Endothelial cell of umbilical vein (primary cell): ENCODE measurements around the gene ISG15. TPM values are rescaled to one million over a fixed set of nuclear protein-coding genes. Genes with fewer than 3 reads are reported as not detected.
A peak's percentile ranks its signal among the peaks of the same experiment; 100 is the strongest.

Source experiments
- BruUV-seq: library from RNA; stranded (reverse); fragments of 400-500 nt; replicated peaks from 2 replicates; lab custom pipeline; 2021; lab: Mats Ljungman, UMichigan
- CTCF ChIA-PET: fragments of 300-600, 350-600 bp; sonication (Branson Sonifier 250); formaldehyde crosslinking; loops from one replicate; lab custom pipeline; 2021; ENCODE audit warnings: antibody characterized with exemption, inconsistent platforms; lab: Charles Lee
- POLR2A ChIA-PET: fragments of 300-600, 350-600 bp; sonication (Branson Sonifier 250); formaldehyde crosslinking; loops from one replicate; lab custom pipeline; 2021; ENCODE audit warnings: antibody characterized with exemption, inconsistent platforms; lab: Charles Lee
- DNase-seq: peaks from one replicate; pipeline ENCODE4 v3.0.0-alpha.2; 2011; ENCODE audit warnings: low read depth, low spot score
- FAIRE-seq: peaks from 2 replicates; lab custom pipeline; 2011; peaks lifted over from hg19 to GRCh38; lab: Jason Lieb, UNC
- H2AFZ ChIP-seq: 2 replicates; pipeline ENCODE4 v1.6.0; 2012; ENCODE audit warnings: low read depth, low read length, control low read depth, inconsistent platforms
- H3K27ac ChIP-seq: 2 replicates; pipeline ENCODE4 v1.5.1; 2011; ENCODE audit warnings: low read depth, mild to moderate bottlenecking, control low read depth, low read length, moderate library complexity; ENCODE audit not compliant: insufficient read depth
- H3K27me3 ChIP-seq, 2 experiments: 2 replicates each; pipeline versions ENCODE4 v1.6.0 to v1.6.1; 2011; ENCODE audit warnings: low read length in 2 of 2, mixed read lengths in 1 of 2; ENCODE audit not compliant: control insufficient read depth in 2 of 2, insufficient read depth in 2 of 2
- H3K36me3 ChIP-seq, 2 experiments: 2 replicates in 1 of 2; 3 replicates in 1 of 2; pipeline ENCODE4 v1.5.1; 2011; ENCODE audit warnings: low read length in 2 of 2, mild to moderate bottlenecking in 1 of 2, moderate library complexity in 1 of 2; ENCODE audit not compliant: control insufficient read depth in 2 of 2, insufficient read depth in 2 of 2; ENCODE audit errors: extremely low read depth in 1 of 2
- H3K4me1 ChIP-seq: 3 replicates; pipeline ENCODE4 v1.5.1; 2011; ENCODE audit warnings: mild to moderate bottlenecking, low read length; ENCODE audit not compliant: control insufficient read depth, insufficient read depth; ENCODE audit errors: extremely low read depth
- H3K4me2 ChIP-seq: 2 replicates; pipeline ENCODE4 v1.6.1; 2011; ENCODE audit warnings: low read length, control low read depth, mixed read lengths; ENCODE audit not compliant: insufficient read depth
- H3K4me3 ChIP-seq, 3 experiments: fragments of 200-600 bp in 1 of 3; sonication (generic), shearing (Covaris generic) in 1 of 3; replicated peaks in 1 of 3; 2 replicates each; pipeline ENCODE4 v1.5.1; 2011 to 2016; ENCODE audit warnings: control low read depth in 3 of 3, low read length in 3 of 3, mild to moderate bottlenecking in 2 of 3, inconsistent platforms in 1 of 3, low read depth in 1 of 3, moderate library complexity in 1 of 3; ENCODE audit not compliant: insufficient read depth in 1 of 3
- H3K79me2 ChIP-seq: 2 replicates; pipeline ENCODE4 v1.6.0; 2012; ENCODE audit warnings: low read length, inconsistent platforms; ENCODE audit not compliant: control insufficient read depth, insufficient read depth
- H3K9ac ChIP-seq: replicated peaks from 2 replicates; pipeline ENCODE3; 2011; ENCODE audit warnings: low read length, control low read depth; ENCODE audit not compliant: insufficient read depth; ENCODE audit errors: extremely low read depth
- H3K9me1 ChIP-seq: replicated peaks from 3 replicates; pipeline ENCODE4 v1.6.0; 2011; ENCODE audit warnings: mild to moderate bottlenecking, low read length; ENCODE audit not compliant: control insufficient read depth, insufficient read depth; ENCODE audit errors: extremely low read depth
- H3K9me3 ChIP-seq: replicated peaks from 2 replicates; pipeline ENCODE4 v1.5.1; 2012; ENCODE audit warnings: low read length, inconsistent platforms; ENCODE audit not compliant: control insufficient read depth, insufficient read depth
- H4K20me1 ChIP-seq: replicated peaks from 2 replicates; pipeline ENCODE3; 2011; ENCODE audit warnings: mild to moderate bottlenecking, low read length; ENCODE audit not compliant: control insufficient read depth, insufficient read depth; ENCODE audit errors: extremely low read depth
- EZH2 ChIP-seq: IDR thresholded peaks from 2 replicates; pipeline ENCODE4 v1.6.1; 2012; ENCODE audit warnings: borderline replicate concordance, low read depth, mild to moderate bottlenecking, moderate library complexity, low read length, inconsistent platforms; ENCODE audit not compliant: severe bottlenecking
- FOS ChIP-seq: IDR thresholded peaks from 2 replicates; pipeline ENCODE4 v1.6.1; 2011; ENCODE audit warnings: mild to moderate bottlenecking, low read length, moderate library complexity, borderline replicate concordance; ENCODE audit not compliant: insufficient read depth
- GATA2 ChIP-seq: IDR thresholded peaks from 2 replicates; pipeline ENCODE4 v1.7.0; 2011; ENCODE audit warnings: low read depth, mild to moderate bottlenecking, moderate library complexity, mixed read lengths, low read length; ENCODE audit not compliant: insufficient read length, insufficient read depth
- MYC ChIP-seq: IDR thresholded peaks from one replicate; pipeline ENCODE4 v1.6.1; 2011; ENCODE audit warnings: mild to moderate bottlenecking, low read depth, low read length
- POLR2A ChIP-seq: IDR thresholded peaks from 2 replicates; pipeline ENCODE4 v1.6.1; 2012; ENCODE audit warnings: low read depth, mild to moderate bottlenecking, control low read depth, low read length
- POLR2AphosphoS5 ChIP-seq: IDR thresholded peaks from 2 replicates; pipeline ENCODE4 v1.6.1; 2012; ENCODE audit warnings: low read depth, mild to moderate bottlenecking, control low read depth, low read length, moderate library complexity; ENCODE audit not compliant: insufficient read depth
- dilution Hi-C: fragments of 300-500 bp; cut with MboI; formaldehyde crosslinking; loops from one replicate; pipeline ENCODE4 v1.15.0; 2019; ENCODE audit warnings: low sequenced_read_pairs; ENCODE audit not compliant: extremely low pct_ligation_motif_present
- intact Hi-C: fragments of 100-400 bp; cut with micrococcal nuclease; formaldehyde crosslinking; loops from one replicate; pipeline ENCODE4 v1.10.0; 2022
- polyA plus RNA-seq, 4 experiments: library from polyadenylated mRNA; depleted of rRNA in 3 of 4; stranded (reverse) in 3 of 4; unstranded in 1 of 4; fragments of >200 nt; gene quantifications; 2 replicates each; pipeline versions ENCODE4 v1.2.1 to v1.2.3, GENCODE V29; 2011 to 2012; ENCODE audit warnings: missing spikeins in 1 of 4
- total RNA-seq: library from RNA; stranded (reverse); gene quantifications from 2 replicates; pipeline ENCODE4 v1.2.3, GENCODE V29; 2021
- TF ChIP-seq, protein P1 (sequence below), 2 donors: IDR thresholded peaks; 1 replicate in 1 of 2; 2 replicates in 1 of 2; pipeline ENCODE4 v1.5.1; 2011; ENCODE audit warnings: low read length in 2 of 2, mild to moderate bottlenecking in 2 of 2, moderate library complexity in 2 of 2, control low read depth in 1 of 2, inconsistent platforms in 1 of 2, low read depth in 1 of 2; ENCODE audit not compliant: insufficient read depth in 1 of 2; ENCODE audit errors: extremely low read depth in 1 of 2

The ISG15 gene
- total and polyA plus RNA-seq, 2 donors (not counting 3 experiments of a cell fraction or from before 2014, with no cell fraction given) = 44.6 to 154 TPM

DNA sequence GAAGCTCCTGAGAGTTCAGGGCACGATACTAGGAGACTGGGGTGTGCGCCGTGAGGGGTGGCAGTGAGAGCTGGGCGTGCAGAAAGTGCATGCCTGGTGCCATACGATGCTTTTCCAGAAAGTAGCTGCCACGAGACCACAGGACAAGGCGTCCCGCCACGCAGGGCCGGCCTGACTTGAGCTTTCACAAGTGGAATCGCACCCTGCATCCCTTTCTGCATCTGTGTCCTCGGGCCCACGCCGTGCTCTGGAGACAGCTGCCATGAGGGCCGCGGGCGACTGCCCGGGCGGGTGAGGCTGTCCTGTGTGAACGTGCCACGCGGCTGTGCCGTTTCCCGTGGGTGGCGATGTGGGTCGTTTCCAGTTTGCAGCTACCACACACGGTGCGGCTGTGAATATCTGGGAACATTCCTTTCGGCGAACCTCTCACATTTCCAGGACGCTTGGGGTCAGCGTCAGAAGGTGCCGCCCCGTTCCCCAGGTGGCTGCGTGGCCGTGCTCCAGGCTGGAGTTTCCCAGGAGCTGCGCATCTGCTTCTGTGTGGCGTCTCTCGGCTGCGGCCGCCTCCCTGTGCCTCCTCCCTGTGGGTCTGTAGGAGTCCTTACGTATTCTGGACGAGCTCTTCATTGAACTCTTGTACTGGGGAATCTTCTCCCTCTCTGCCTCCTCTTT is 30.4 kb upstream of the ISG15 start:
- FAIRE-seq = no peak
- Histone ChIP-seq H3K4me3 (no peak overlapping the region), H3K27ac (no peak overlapping the region), H3K79me2 (no peaks in the 10 kb centered on the region), H3K9ac (no peak overlapping the region), H4K20me1 (no peaks in the 10 kb centered on the region), H3K4me1 (no peaks in the 10 kb centered on the region), H3K27me3 (peaks cover 0 to 2% of the 10 kb centered on the region in 2 experiments), H3K9me1 (no peaks in the 10 kb centered on the region), H3K36me3 (no peaks in the 10 kb centered on the region), H3K9me3 (no peaks in the 10 kb centered on the region), H2AFZ (no peak overlapping the region), H3K4me2 (no peak overlapping the region)
- no peak for DNase-seq
- POLR2A ChIA-PET = no interaction called here
- CTCF ChIA-PET = interaction anchor here (0.6 to 5.1 kb wide), 14 partner anchors 11 to 308 kb away, joined by 3 to 77 read pairs (median 4); partner anchors contain the start of gene PLEKHN1
- no peak for TF ChIP-seq MYC
- no peak for TF ChIP-seq POLR2AphosphoS5
- TF ChIP-seq EZH2 = no peak
- BruUV-seq = no TSS peak
- intact Hi-C loops = no loop called here
- dilution Hi-C loops = no loop called here

DNA sequence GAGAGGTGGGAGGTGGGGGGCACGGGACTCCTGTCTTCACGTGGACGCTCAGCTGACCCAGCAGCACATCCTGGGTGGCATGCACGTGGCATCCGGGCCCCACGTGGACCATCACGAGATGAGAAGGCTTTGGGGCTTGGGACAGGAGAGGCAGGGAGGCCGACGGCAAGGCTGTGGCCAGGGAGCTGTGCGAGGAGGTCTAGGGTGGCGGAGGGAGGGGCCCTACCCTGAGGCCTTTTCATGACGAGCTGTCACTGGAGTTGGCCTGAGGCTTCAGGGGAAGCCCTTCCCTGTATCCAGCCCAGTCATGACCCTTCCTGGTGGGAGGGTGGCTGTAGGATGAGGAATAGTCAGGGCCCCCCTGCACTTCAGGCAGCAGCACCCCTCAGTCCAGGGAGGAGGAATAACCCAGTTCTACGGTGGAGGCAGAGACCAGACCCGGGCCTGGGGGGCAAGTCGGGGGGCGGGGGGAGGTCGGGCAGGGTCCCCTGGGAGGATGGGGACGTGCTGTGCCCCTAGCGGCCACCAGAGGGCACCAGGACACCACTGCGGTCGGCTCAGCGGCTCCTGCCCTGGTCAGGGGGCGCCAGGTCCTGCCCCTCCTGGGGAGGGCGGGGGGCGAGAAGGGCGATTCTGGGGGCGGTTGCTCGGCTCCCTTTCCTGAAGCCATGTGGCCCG is 29.4 kb upstream of the ISG15 start:
- DNase-seq = no peak
- dilution Hi-C loops = no loop called here
- Histone ChIP-seq H3K4me1 (no peaks in the 10 kb centered on the region), H3K27ac (no peak overlapping the region), H3K4me2 (no peak overlapping the region), H4K20me1 (no peaks in the 10 kb centered on the region), H3K79me2 (no peaks in the 10 kb centered on the region), H3K9me1 (no peaks in the 10 kb centered on the region), H3K36me3 (no peaks in the 10 kb centered on the region), H2AFZ (no peak overlapping the region), H3K9ac (no peak overlapping the region), H3K27me3 (peaks cover 2 to 3% of the 10 kb centered on the region in 2 experiments), H3K4me3 (no peak overlapping the region), H3K9me3 (no peaks in the 10 kb centered on the region)
- POLR2A ChIA-PET = no interaction called here
- TF ChIP-seq GATA2 (no peak), POLR2AphosphoS5 (no peak), POLR2A (no peak), FOS (no peak)
- TF ChIP-seq, protein P1, sequence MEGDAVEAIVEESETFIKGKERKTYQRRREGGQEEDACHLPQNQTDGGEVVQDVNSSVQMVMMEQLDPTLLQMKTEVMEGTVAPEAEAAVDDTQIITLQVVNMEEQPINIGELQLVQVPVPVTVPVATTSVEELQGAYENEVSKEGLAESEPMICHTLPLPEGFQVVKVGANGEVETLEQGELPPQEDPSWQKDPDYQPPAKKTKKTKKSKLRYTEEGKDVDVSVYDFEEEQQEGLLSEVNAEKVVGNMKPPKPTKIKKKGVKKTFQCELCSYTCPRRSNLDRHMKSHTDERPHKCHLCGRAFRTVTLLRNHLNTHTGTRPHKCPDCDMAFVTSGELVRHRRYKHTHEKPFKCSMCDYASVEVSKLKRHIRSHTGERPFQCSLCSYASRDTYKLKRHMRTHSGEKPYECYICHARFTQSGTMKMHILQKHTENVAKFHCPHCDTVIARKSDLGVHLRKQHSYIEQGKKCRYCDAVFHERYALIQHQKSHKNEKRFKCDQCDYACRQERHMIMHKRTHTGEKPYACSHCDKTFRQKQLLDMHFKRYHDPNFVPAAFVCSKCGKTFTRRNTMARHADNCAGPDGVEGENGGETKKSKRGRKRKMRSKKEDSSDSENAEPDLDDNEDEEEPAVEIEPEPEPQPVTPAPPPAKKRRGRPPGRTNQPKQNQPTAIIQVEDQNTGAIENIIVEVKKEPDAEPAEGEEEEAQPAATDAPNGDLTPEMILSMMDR (IDR thresholded peaks at IDR 0.05; ENCODE audit: extremely low read depth in 1 of 2, insufficient read depth in 1 of 2, low read depth in 1 of 2, low read length in 2 of 2) = peak; percentile 30 to 92
- intact Hi-C loops = loop anchor here (1.0 to 2.0 kb wide), 3 partner anchors 78 to 306 kb away; partner anchors contain the start of gene C1orf159
- BruUV-seq = no TSS peak
- CTCF ChIA-PET = interaction anchor here (0.5 to 5.1 kb wide), 34 partner anchors 8 to 309 kb away, joined by 3 to 77 read pairs (median 5); partner anchors contain the start of genes HES4, ISG15, NOC2L and PLEKHN1
- peak; percentile 31 for FAIRE-seq
